GM18520 (cell line): ENCODE results near the gene MRPL40.
A peak's percentile ranks its signal among the peaks of the same experiment; 100 is the strongest.
"Not testable (repeated sequence)": the region's sequence is repeated elsewhere in the genome, so short reads cannot be mapped to it uniquely, and the experiment has no call there.

Experiments
- ATAC-seq: cut with Tn5 transposase; IDR thresholded peaks from one replicate; pipeline ENCODE4 v1.9.1; 2021; ENCODE audit not compliant: unreplicated experiment

The MRPL40 gene

GRCh38 chr22:19406846-19407245, 25.5 kb upstream of the MRPL40 start:
- ATAC-seq = no peak

- no peak for ATAC-seq
These were observed 24.4 kb upstream of the MRPL40 start for GRCh38 chr22:19407649-19408606.

- ATAC-seq = no peak
These were observed 21.2 kb upstream of the MRPL40 start for GRCh38 chr22:19410941-19411689.

- no peak for ATAC-seq
These were observed 20.7 kb upstream of the MRPL40 start for GRCh38 chr22:19411690-19412045.

- ATAC-seq = no peak
These were observed 19.9 kb upstream of the MRPL40 start for GRCh38 chr22:19412478-19412877.

- no peak for ATAC-seq
These were observed 19.4 kb upstream of the MRPL40 start for GRCh38 chr22:19412923-19413322.

GRCh38 chr22:19419086-19419463, 13.3 kb upstream of the MRPL40 start:
- ATAC-seq = no peak

GRCh38 chr22:19419464-19420178, 12.7 kb upstream of the MRPL40 start:
- ATAC-seq = peak; percentile 81

- no peak for ATAC-seq
These were observed 12.0 kb upstream of the MRPL40 start for GRCh38 chr22:19420321-19420720.

- no peak for ATAC-seq
These were observed 9.7 kb upstream of the MRPL40 start for GRCh38 chr22:19422440-19423301.

GRCh38 chr22:19424186-19424500, 8.2 kb upstream of the MRPL40 start:
- ATAC-seq = no peak

- no peak for ATAC-seq
These were observed 2.1 kb upstream of the MRPL40 start for GRCh38 chr22:19429950-19430889.

- no peak for ATAC-seq
These were observed 1.3 kb upstream of the MRPL40 start for GRCh38 chr22:19430890-19431541.

GRCh38 chr22:19431649-19432132, 654 bp upstream of the MRPL40 start, which contains the start of gene HIRA:
HIRA (minus strand) TSS chr22:19431733; CDS start chr22:19431476, 257 bp downstream.
- peak; percentile 31 for ATAC-seq

- ATAC-seq = no peak
These were observed 2.1 kb downstream of the MRPL40 start for GRCh38 chr22:19434401-19434800.

GRCh38 chr22:19434829-19435580, 2.7 kb downstream of the MRPL40 start:
- ATAC-seq = no peak

- not testable (repeated sequence) for ATAC-seq
These were observed 4.3 kb downstream of the MRPL40 start for GRCh38 chr22:19436444-19437161.
